LNCaP clone FGC (cell line): ENCODE results near the gene FA2H.

Experiments used
- DNase-seq: peaks from one replicate; pipeline ENCODE4 v3.0.0-alpha.2; 2011; ENCODE audit warnings: low read depth
- H3K4me3 ChIP-seq: 2 replicates; pipeline ENCODE4 v1.5.1; 2011; ENCODE audit warnings: mild to moderate bottlenecking, low read depth, low read length, control low read depth
- TF ChIP-seq, protein P1 (sequence below): IDR thresholded peaks from 2 replicates; pipeline ENCODE4 v1.5.1; 2012; ENCODE audit warnings: mild to moderate bottlenecking; ENCODE audit not compliant: control insufficient read depth, insufficient read depth; ENCODE audit errors: extremely low read depth

FA2H gene

GRCh38 chr16:74778646-74779045, 4.0 kb upstream of the FA2H start:
- TF ChIP-seq, protein P1, sequence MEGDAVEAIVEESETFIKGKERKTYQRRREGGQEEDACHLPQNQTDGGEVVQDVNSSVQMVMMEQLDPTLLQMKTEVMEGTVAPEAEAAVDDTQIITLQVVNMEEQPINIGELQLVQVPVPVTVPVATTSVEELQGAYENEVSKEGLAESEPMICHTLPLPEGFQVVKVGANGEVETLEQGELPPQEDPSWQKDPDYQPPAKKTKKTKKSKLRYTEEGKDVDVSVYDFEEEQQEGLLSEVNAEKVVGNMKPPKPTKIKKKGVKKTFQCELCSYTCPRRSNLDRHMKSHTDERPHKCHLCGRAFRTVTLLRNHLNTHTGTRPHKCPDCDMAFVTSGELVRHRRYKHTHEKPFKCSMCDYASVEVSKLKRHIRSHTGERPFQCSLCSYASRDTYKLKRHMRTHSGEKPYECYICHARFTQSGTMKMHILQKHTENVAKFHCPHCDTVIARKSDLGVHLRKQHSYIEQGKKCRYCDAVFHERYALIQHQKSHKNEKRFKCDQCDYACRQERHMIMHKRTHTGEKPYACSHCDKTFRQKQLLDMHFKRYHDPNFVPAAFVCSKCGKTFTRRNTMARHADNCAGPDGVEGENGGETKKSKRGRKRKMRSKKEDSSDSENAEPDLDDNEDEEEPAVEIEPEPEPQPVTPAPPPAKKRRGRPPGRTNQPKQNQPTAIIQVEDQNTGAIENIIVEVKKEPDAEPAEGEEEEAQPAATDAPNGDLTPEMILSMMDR, result no peak
- no peak for DNase-seq
- H3K4me3 ChIP-seq, result no peak overlapping the region

- no peak for DNase-seq
- H3K4me3 ChIP-seq, result no peak overlapping the region
- TF ChIP-seq, protein P1, result no peak
Observed at GRCh38 chr16:74776926-74777325, 2.3 kb upstream of the FA2H start.

DNA sequence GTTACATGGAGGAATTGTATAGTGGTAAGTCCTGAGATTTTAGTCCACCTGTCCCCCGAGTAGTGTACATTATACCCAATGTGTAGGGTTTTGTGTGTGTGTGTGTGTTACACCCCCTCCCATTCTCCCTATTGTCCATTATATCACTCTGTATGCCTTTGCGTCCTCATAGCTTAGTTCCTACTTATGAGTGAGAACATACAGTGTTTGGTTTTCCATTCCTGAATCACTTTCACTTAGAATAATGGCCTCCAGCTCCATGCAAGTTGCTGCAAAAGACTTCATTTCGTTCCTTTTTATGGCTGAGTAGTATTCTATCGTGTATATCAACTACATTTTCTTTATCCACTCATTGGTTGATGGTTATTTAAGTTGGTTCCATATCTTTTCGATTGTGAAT, 635 bp upstream of the FA2H start:
- H3K4me3 ChIP-seq, result peak overlapping the region; percentile 54
- DNase-seq, result no peak
- TF ChIP-seq, protein P1, result no peak

DNA sequence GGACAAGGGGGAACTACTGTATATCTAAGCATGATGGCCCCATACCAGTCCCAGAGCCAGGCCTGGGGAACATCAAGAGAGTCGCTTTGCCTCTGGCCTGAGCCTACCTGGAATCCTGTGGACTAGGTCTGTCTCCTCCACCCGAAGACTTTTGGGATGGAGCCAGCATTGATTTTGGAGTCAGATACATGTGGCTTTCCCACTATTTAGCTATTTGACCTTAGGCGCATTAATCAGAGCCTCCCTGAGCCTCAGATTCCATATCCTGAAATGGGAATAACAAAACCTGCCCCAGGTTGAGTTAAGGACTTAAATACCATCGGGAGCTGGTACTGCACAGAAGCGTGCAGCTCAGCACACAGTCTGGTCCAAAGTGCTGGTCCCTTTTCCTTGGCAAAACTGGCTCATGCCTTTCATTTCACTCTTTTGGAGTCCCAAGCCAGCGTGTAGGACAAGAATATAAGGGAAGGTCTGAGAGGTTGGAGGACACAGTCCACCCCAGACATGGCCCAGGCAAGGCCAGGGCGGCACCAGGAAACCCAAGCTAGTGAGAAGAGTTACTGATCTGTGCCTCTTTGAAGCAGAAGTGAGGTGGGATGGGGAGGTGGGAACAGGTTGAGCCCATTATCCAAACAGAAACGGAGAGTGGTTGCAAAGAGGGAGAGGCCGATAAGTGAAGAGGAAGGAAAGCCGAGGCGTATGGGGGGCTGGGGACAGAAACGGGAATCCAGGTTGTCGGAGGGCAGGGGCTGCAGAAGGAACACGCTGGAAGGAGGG, 986 bp downstream of the FA2H start:
- H3K4me3 ChIP-seq, result peak overlapping the region; percentile 54
- no peak for DNase-seq
- TF ChIP-seq, protein P1, result no peak

DNA sequence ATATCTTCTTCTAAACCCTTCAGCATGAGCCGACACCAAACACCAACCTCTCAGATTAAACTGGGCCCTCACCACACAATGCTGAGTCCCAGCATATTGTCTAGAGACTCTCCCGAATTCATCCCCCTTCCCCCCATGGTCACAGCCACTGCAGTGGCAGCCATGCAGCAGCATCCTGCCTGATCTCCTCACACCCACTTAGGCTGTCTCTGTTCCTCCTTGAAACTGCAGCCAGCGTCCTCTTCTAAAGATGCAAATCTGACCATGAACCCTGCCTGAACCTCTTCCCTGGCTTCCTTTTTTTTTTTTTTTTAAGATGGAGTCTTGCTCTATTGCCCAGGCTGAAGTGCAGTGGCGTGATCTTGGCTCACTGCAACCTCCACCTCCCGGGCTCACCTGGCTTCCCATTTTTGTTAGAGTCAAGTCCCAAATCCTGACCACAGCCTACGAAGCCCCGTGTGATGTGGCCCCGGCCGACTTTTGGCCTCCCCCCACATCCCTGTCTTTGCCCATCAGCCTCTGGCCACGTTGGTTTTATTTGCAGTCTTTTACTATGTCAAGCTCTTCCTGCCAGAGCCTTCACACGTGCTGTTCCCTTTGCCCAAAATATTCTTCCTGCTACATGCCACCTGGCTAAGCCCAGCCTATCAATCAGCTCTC, 2.8 kb downstream of the FA2H start:
- no peak for DNase-seq
- H3K4me3 ChIP-seq, result no peak overlapping the region
- TF ChIP-seq, protein P1, result no peak

DNA sequence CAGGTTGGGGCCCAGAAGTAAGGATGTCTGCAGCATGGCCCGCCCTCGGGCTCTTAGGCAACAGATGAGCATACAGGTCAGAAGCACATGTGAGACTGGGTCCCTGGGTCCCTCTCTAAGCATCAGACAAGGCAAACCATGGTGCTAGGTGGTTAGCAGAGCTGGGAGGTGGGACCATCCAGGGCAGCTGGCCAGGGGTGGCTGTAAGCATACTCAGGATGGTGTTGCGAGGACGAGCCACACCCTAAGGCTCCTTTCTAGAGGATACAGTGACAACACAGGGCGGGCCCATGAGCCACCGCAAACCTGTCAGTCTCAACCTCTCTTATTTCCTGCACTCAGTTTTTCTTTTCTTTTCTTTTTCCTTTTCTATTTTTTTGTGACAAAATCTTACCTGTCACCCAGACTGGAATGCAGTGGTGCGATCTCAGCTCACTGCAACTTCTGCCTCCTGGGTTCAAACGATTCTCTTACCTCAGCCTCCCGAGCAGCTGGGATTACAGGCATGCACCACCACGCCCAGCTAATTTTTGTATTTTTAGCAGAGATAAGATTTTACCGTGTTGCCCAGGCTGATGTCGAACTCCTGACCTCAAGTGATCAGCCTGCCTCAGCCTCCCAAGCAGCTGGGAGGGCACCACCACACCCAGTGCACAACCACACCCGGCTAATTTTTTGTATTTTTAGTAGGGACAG, 3.6 kb downstream of the FA2H start:
- no peak overlapping the region for H3K4me3 ChIP-seq
- TF ChIP-seq, protein P1, result no peak
- no peak for DNase-seq
